Tibial artery (tissue), 4 donors: Measurements from ENCODE around the gene PGAP2.

Experiments
- DNase-seq, 2 donors: peaks; one replicate each; pipeline ENCODE4 v3.0.0-alpha.2; 2019
- H3K27ac ChIP-seq, 2 donors: fragments of 200-600 bp; sonication (generic) in 1 of 2; 1 replicate in 1 of 2; 2 replicates in 1 of 2; pipeline ENCODE4 v1.5.1; 2018 to 2019; ENCODE audit warnings: mild to moderate bottlenecking in 1 of 2
- H3K27me3 ChIP-seq, 2 donors: fragments of 200-600 bp; sonication (generic) in 1 of 2; one replicate each; pipeline versions ENCODE4 v1.5.1 to v1.6.0; 2016 to 2019
- H3K36me3 ChIP-seq, 3 donors: fragments of 200-600 bp; sonication (generic) in 2 of 3; one replicate each; pipeline ENCODE4 v1.5.1; 2016 to 2019; ENCODE audit warnings: mild to moderate bottlenecking in 2 of 3
- H3K4me1 ChIP-seq, 4 donors: fragments of 200-600 bp; sonication (generic) in 2 of 4; 1 replicate in 3 of 4; 2 replicates in 1 of 4; pipeline ENCODE4 v1.5.1; 2016 to 2019
- H3K4me3 ChIP-seq, 2 donors: fragments of 200-600 bp; sonication (generic) in 1 of 2; 1 replicate in 1 of 2; 2 replicates in 1 of 2; pipeline ENCODE4 v1.5.1; 2018 to 2019; ENCODE audit warnings: mild to moderate bottlenecking in 2 of 2
- H3K9me3 ChIP-seq, 3 donors: fragments of 200-600 bp; sonication (generic) in 1 of 3; one replicate each; pipeline ENCODE4 v1.5.1; 2016 to 2019
- intact Hi-C: fragments of 100-400 bp; cut with DNase I; formaldehyde crosslinking; loops from one replicate; pipeline ENCODE4 v1.15.0; 2023; ENCODE audit warnings: low total_unique reads
- TF ChIP-seq, protein P1 (sequence below), 2 experiments: fragments of 200-600 bp in 1 of 2; fragments of 450-650 bp in 1 of 2; IDR thresholded peaks; one replicate each; pipeline ENCODE4 v1.5.1; 2017 to 2019; ENCODE audit warnings: antibody characterized with exemption in 2 of 2, mild to moderate bottlenecking in 1 of 2, moderate library complexity in 1 of 2

The PGAP2 gene

DNA sequence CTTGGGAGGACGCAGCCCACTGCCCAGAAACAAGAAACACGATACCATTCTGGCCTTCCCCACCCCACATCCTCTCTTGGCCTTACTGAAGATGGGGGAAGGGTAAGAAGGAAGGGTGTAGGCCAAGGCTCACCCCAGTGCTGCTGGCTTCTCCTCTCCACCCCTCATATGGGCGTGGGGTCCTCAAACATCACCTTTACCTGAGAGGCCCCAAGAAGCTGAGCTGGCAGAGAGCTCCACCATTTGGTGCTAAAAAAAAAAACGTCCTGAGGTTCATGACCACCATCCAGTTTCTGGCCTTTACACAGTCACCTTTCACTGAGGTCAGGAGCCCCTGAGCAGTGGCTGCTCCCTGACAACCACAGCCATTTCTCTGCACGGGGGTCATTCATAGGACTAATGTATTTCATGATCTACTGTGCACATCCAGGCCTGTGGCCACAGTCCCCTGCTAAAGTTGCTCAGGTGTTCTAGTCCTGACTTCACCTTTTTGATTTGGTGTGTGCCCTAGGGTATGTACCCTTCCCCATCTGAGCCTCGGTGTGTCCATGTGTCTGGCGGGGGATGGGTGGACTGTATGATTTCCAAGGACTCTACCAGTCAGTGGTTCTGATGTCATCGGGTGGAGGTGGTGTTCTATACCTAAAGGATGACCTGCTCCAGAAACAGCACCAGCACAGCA lies 17.3 kb downstream of the PGAP2 start:
- TF ChIP-seq, protein P1, sequence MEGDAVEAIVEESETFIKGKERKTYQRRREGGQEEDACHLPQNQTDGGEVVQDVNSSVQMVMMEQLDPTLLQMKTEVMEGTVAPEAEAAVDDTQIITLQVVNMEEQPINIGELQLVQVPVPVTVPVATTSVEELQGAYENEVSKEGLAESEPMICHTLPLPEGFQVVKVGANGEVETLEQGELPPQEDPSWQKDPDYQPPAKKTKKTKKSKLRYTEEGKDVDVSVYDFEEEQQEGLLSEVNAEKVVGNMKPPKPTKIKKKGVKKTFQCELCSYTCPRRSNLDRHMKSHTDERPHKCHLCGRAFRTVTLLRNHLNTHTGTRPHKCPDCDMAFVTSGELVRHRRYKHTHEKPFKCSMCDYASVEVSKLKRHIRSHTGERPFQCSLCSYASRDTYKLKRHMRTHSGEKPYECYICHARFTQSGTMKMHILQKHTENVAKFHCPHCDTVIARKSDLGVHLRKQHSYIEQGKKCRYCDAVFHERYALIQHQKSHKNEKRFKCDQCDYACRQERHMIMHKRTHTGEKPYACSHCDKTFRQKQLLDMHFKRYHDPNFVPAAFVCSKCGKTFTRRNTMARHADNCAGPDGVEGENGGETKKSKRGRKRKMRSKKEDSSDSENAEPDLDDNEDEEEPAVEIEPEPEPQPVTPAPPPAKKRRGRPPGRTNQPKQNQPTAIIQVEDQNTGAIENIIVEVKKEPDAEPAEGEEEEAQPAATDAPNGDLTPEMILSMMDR (IDR thresholded peaks at IDR 0.05): no peak
- Histone ChIP-seq H3K36me3 (peaks cover 14 to 61% (median 28%) of the 10 kb centered on the region in 3 donors), H3K4me1 (no peaks in the 10 kb centered on the region), H3K27me3 (no peaks in the 10 kb centered on the region), H3K27ac (no peak overlapping the region), H3K9me3 (no peaks in the 10 kb centered on the region), H3K4me3 (no peak overlapping the region)
- intact Hi-C loops: no loop called here
- DNase-seq: no peak

DNA sequence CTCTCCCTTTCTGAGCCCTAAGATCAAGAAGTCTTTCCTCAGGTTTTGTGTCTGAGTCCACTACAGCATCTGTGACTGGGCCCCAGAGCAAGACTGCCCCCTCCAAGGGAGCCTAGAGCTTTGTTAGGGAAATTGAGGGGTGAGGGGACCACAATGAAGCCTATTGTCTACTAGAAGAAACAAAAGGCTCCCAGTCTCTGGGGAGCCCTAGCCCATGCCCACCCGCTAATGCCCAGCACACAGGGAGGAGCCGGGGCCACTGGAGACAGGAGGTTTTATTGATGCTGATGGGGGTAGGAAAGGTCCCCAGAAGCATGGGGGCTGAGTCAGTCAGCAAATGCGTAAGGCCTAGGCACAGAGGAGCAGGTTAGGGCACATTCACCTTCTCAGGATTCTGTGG lies 18.4 kb downstream of the PGAP2 start:
- peaks cover 14 to 66% (median 33%) of the 10 kb centered on the region in 3 donors for H3K36me3 ChIP-seq
- TF ChIP-seq, protein P1 (IDR thresholded peaks at IDR 0.05): no peak
- no peak overlapping the region for H3K4me3 ChIP-seq
- no peaks in the 10 kb centered on the region for H3K4me1 ChIP-seq
- no peak overlapping the region for H3K27ac ChIP-seq
- DNase-seq: no peak
- H3K9me3 ChIP-seq: no peaks in the 10 kb centered on the region
- no peaks in the 10 kb centered on the region for H3K27me3 ChIP-seq
- intact Hi-C loops: no loop called here

DNA sequence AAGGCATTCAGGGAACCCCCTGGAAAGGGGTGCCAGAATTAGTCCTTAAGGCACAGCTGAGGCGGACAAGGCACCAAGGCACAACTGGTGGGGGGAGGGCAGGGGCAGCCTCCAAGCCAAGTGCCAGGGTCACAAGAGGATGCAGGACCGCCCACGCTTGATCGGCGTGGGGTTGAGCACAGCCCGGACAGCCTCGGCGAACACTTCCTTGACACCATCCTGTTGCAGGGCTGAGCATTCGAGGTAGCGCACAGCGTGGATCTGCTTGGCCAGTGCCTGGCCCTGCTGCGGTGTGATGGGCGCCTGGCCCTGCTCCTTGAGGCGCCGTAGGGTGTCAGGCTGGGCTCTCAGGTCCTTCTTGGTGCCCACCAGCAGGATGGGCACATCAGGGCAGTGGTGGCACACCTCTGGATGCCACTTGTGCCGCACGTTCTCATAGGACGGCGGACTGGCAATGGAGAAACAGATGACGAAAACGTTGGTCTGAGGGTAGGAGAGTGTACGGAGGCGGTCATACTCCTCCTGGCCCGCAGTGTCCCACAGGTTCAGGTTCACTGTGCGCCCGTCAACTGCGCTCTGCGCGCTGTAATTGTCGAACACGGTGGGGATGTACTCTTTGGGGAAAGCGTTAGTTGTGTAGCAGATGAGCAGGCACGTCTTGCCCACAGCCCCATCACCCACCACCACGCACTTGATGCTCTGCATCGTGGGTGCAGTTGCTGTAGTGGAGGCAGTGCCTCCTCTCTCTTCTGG lies 19.2 kb downstream of the PGAP2 start:
- intact Hi-C loops: no loop called here

DNA sequence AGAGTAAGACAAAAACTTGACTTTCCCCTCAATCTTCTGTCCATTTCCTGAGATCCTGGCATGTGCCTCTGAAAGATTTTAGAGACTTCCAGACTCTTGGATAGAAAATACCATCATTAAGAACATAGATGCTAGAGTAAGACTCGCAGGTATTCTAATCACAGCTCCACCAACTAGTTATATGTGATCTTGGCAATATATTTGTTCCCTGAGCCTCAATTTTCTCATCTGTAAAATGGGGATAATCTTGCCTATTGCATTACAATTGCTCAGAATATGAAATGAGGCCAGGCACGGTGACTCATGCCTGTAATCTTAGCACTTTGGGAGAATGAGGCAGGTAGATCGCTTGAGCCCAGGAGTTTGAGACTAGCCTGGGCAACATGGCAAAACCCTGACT lies 21.7 kb downstream of the PGAP2 start:
- TF ChIP-seq, protein P1 (IDR thresholded peaks at IDR 0.05): no peak
- intact Hi-C loops: no loop called here
- Histone ChIP-seq H3K36me3 (peaks cover 14 to 67% (median 33%) of the 10 kb centered on the region in 3 donors), H3K4me1 (peaks cover 0 to 13% (median 0%) of the 10 kb centered on the region in 4 donors), H3K27ac (no peak overlapping the region), H3K9me3 (no peaks in the 10 kb centered on the region), H3K4me3 (no peak overlapping the region), H3K27me3 (no peaks in the 10 kb centered on the region)
- no peak for DNase-seq

More for the DNA sequence above, 19.2 kb downstream of the PGAP2 start:
- H3K27me3 ChIP-seq: no peaks in the 10 kb centered on the region
- H3K4me1 ChIP-seq: peaks cover 0 to under 1% (median 0%) of the 10 kb centered on the region in 4 donors
- H3K9me3 ChIP-seq: no peaks in the 10 kb centered on the region
- DNase-seq: no peak
- TF ChIP-seq, protein P1 (IDR thresholded peaks at IDR 0.05): no peak
- H3K4me3 ChIP-seq: no peak overlapping the region
- H3K27ac ChIP-seq: no peak overlapping the region
- peaks cover 14 to 70% (median 33%) of the 10 kb centered on the region in 3 donors for H3K36me3 ChIP-seq

DNA sequence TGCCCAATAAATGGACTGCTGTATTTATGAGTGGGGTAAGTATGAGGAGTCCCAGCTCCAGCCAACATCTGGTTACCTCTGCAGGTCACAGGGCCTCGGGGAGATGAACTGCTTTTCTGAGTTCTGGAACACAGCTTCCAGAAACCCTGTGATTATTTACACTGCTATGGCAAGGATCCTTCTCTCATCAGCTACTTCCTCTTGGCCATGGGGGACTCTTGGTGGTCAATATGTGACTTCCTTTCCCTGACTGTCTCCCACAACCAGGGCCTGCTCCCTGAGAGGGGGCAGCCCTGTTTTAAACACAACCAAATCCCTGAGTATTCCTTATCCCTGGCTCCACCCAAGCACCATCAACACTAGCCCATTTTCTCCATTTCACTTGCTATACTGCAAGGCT lies 22.4 kb downstream of the PGAP2 start:
- Histone ChIP-seq H3K27me3 (no peaks in the 10 kb centered on the region), H3K36me3 (peaks cover 14 to 64% (median 33%) of the 10 kb centered on the region in 3 donors), H3K4me1 (peaks cover 0 to 15% (median 0%) of the 10 kb centered on the region in 4 donors), H3K4me3 (no peak overlapping the region), H3K27ac (no peak overlapping the region), H3K9me3 (no peaks in the 10 kb centered on the region)
- intact Hi-C loops: no loop called here
- DNase-seq: no peak
- TF ChIP-seq, protein P1 (IDR thresholded peaks at IDR 0.05): no peak
